K562 (cell line): ENCODE data around the gene WDR49. TPM values are rescaled to one million over a fixed set of nuclear protein-coding genes. Genes with fewer than 3 reads are reported as not detected.

Source experiments
- ATAC-seq: fragments of 200-7000 bp; cut with Tn5 transposase; 3 replicates; pipeline ENCODE4 v1.9.1; 2020; ENCODE audit warnings: moderate library complexity
- BruUV-seq: library from RNA; stranded (reverse); fragments of 400-500 nt; replicated peaks from 2 replicates; lab custom pipeline; 2021; lab: Mats Ljungman, UMichigan
- CTCF ChIA-PET: fragments of 300-600 bp; formaldehyde crosslinking; extraction: SDS; loops from one replicate; lab custom pipeline; 2021; ENCODE audit warnings: low intra/inter-chr PET ratio; lab: Yijun Ruan, JAX
- POLR2A ChIA-PET: fragments of 300-600, 350-650 bp; sonication (Branson Sonifier 250); formaldehyde crosslinking; extraction: SDS; loops from one replicate; lab custom pipeline; 2021; ENCODE audit warnings: antibody characterized with exemption, inconsistent platforms; lab: Yijun Ruan, JAX
- DNase-seq, 4 experiments: peaks; one replicate each; pipeline versions ENCODE4 v3.0.0 to v3.0.0-alpha.2; 2011 to 2018; ENCODE audit warnings: low spot score in 3 of 4, mixed read lengths in 3 of 4; ENCODE audit errors: extremely low read depth in 1 of 4
- FAIRE-seq: peaks from 2 replicates; lab custom pipeline; 2011; peaks lifted over from hg19 to GRCh38; lab: Jason Lieb, UNC
- H2AFZ ChIP-seq: 2 replicates; pipeline ENCODE4 v1.6.0; 2011; ENCODE audit warnings: low read depth, low read length, control low read depth, inconsistent platforms
- H3K27ac ChIP-seq: fragments of 200-600 bp; 3 replicates; pipeline ENCODE4 v1.8.0; 2011; ENCODE audit warnings: low read depth, mild to moderate bottlenecking, control low read depth, inconsistent platforms, low read length, moderate library complexity, mixed read lengths; ENCODE audit errors: extremely low read depth
- H3K27me3 ChIP-seq, 2 experiments: fragments of 300-600 bp in 1 of 2; 2 replicates in 1 of 2; 3 replicates in 1 of 2; pipeline versions ENCODE4 v1.6.0 to v1.8.0; 2011; ENCODE audit warnings: inconsistent platforms in 2 of 2, low read length in 2 of 2, mild to moderate bottlenecking in 1 of 2, mixed read lengths in 1 of 2, moderate library complexity in 1 of 2; ENCODE audit not compliant: control insufficient read depth in 2 of 2, insufficient read depth in 2 of 2
- H3K36me3 ChIP-seq: fragments of 300-600 bp; 3 replicates; pipeline ENCODE4 v1.8.0; 2011; ENCODE audit warnings: mild to moderate bottlenecking, low read length, inconsistent platforms; ENCODE audit not compliant: control insufficient read depth, insufficient read depth
- H3K4me1 ChIP-seq, 2 experiments: fragments of 200-600 bp in 1 of 2; replicated peaks in 1 of 2; 2 replicates in 1 of 2; 3 replicates in 1 of 2; pipeline versions ENCODE4 v1.5.1 to v1.8.0; 2011; ENCODE audit warnings: inconsistent platforms in 2 of 2, low read length in 2 of 2, mild to moderate bottlenecking in 1 of 2, mixed read lengths in 1 of 2, moderate library complexity in 1 of 2; ENCODE audit not compliant: control insufficient read depth in 2 of 2, insufficient read depth in 2 of 2
- H3K4me2 ChIP-seq: 2 replicates; pipeline ENCODE4 v1.6.1; 2011; ENCODE audit warnings: low read length, control low read depth, inconsistent platforms, mixed read lengths; ENCODE audit not compliant: insufficient read depth
- H3K4me3 ChIP-seq: fragments of 200-600 bp; sonication (generic), shearing (Covaris generic); 2 replicates; pipeline ENCODE4 v1.5.1; 2016; ENCODE audit warnings: control low read depth, inconsistent platforms
- H3K79me2 ChIP-seq: fragments of 200-600 bp; 3 replicates; pipeline ENCODE4 v1.8.0; 2011; ENCODE audit warnings: low read length, inconsistent platforms; ENCODE audit not compliant: control insufficient read depth, insufficient read depth
- H3K9ac ChIP-seq, 2 experiments: 2 replicates each; pipeline versions ENCODE4 v1.6.0 to v1.6.1; 2011; ENCODE audit warnings: low read depth in 2 of 2, low read length in 2 of 2, control low read depth in 1 of 2, inconsistent platforms in 1 of 2, mild to moderate bottlenecking in 1 of 2, mixed read lengths in 1 of 2; ENCODE audit not compliant: insufficient read depth in 1 of 2
- H3K9me1 ChIP-seq: one replicate; pipeline ENCODE4 v1.6.0; 2011; ENCODE audit warnings: inconsistent platforms, mild to moderate bottlenecking, low read length, moderate library complexity; ENCODE audit not compliant: control insufficient read depth, insufficient read depth
- H3K9me3 ChIP-seq: replicated peaks from 2 replicates; pipeline ENCODE4 v1.5.1; 2011; ENCODE audit warnings: low read depth, low read length, inconsistent platforms; ENCODE audit not compliant: control insufficient read depth, insufficient read depth
- H4K20me1 ChIP-seq: replicated peaks from 2 replicates; pipeline ENCODE4 v1.6.1; 2011; ENCODE audit warnings: low read length, inconsistent platforms, mixed read lengths; ENCODE audit not compliant: control insufficient read depth, insufficient read depth
- SIRT6 ChIP-seq: IDR thresholded peaks from one replicate; pipeline ENCODE4 v1.6.1; 2012; ENCODE audit warnings: low read depth, mild to moderate bottlenecking, control low read depth, inconsistent platforms, low read length, moderate library complexity
- TAF7 ChIP-seq: fragments of 450-650 bp; IDR thresholded peaks from 2 replicates; pipeline ENCODE4 v1.6.1; 2016; ENCODE audit warnings: missing genetic modification characterization, missing compliant biosample characterization
- TCFL5 ChIP-seq: fragments of 250-450 bp; sonication (Bioruptor Pico); conservative IDR thresholded peaks from 2 replicates; pipeline ENCODE4 v1.6.1; 2021; ENCODE audit warnings: mild to moderate bottlenecking, moderate library complexity, matching md5 sums
- XRCC3 ChIP-seq: fragments of 450-650 bp; IDR thresholded peaks from 2 replicates; pipeline ENCODE4 v1.6.1; 2017; ENCODE audit warnings: mild to moderate bottlenecking, moderate library complexity
- ZNF589 ChIP-seq: fragments of 200-800 bp; sonication (Bioruptor generic); IDR thresholded peaks from 2 replicates; pipeline ENCODE4 v1.6.1; 2016; ENCODE audit warnings: low read depth, missing genetic modification characterization, missing compliant biosample characterization
- WGBS: fragments of 100-300 bp; shearing (Covaris generic); methylation state at CpG from one replicate; pipeline ENCODE4 v1.1.6; 2016; ENCODE audit warnings: low coverage, mixed read lengths; ENCODE audit not compliant: insufficient coverage; ENCODE audit errors: missing lambda C conversion rate; 5-methylcytosine and 5-hydroxymethylcytosine counted together
- in situ Hi-C: fragments of 300-500 bp; cut with MboI; formaldehyde crosslinking; loops from 4 replicates; pipeline ENCODE4 v1.15.0; 2018; ENCODE audit warnings: inconsistent platforms, mixed read lengths
- intact Hi-C: fragments of 100-400 bp; cut with micrococcal nuclease; formaldehyde crosslinking; loops from 2 replicates; pipeline ENCODE4 v1.14.2; 2022
- polyA plus RNA-seq, 8 experiments: library from polyadenylated mRNA; depleted of rRNA in 4 of 8; stranded (reverse) in 5 of 8; unstranded in 3 of 8; fragments of >200 nt; fragmentation: Nextera tagmentation in 2 of 8; fragmentation: Illumina TruSeq in 1 of 8; extraction: Ambion mirVana in 2 of 8; extraction: Trizol in 1 of 8; gene quantifications; 2 replicates each; pipeline versions ENCODE4 v1.2.1 to v1.2.3, GENCODE V29; 2011 to 2014; ENCODE audit warnings: inconsistent platforms in 1 of 8, missing spikeins in 1 of 8
- total RNA-seq, 7 experiments: library from RNA; depleted of rRNA in 6 of 7; stranded (reverse); fragments of >200 nt in 6 of 7; fragmentation: Illumina TruSeq in 2 of 7; extraction: Trizol in 2 of 7; gene quantifications; 2 replicates each; pipeline versions ENCODE4 v1.2.1 to v1.2.3, GENCODE V29; 2011 to 2021; ENCODE audit warnings: low replicate concordance in 1 of 7
- TF ChIP-seq, protein P1 (sequence below): fragments of 250-450 bp; sonication (Bioruptor Pico); IDR thresholded peaks from 2 replicates; pipeline ENCODE4 v1.8.0; 2022; ENCODE audit warnings: inconsistent platforms, mild to moderate bottlenecking, moderate library complexity, borderline replicate concordance

Gene WDR49
- total and polyA plus RNA-seq, 9 of the 15 experiments (the other 6 are each of a cell fraction or from before 2014, with no cell fraction given) = not detected

DNA sequence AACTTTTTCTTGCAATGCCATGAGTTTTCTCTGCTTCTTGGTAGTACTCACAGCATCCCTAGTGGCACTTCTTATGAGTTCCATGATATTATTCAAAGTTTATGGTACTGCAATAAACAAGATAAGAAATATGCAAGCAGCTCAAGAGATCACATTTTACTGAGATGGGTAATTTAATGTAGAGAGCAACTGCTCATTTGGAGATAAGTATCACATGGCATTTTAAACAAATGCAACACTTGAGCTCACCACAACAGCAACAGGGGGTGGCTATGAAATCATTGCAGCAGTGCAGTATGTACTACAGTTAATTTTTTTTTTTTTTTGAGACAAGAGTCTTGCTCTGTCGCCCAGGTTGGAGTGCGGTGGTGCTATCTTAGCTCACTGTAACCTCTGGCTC is 85.1 kb downstream of the WDR49 start:
- FAIRE-seq (no peak), DNase-seq (no peak), ATAC-seq (no peak)
- H3K9me3 ChIP-seq = no peaks in the 10 kb centered on the region
- H3K4me3 ChIP-seq = no peak overlapping the region
- H3K4me1 ChIP-seq = no peaks in the 10 kb centered on the region
- ChIA-PET CTCF (no interaction called here), POLR2A (no interaction called here)
- no peaks in the 10 kb centered on the region for H3K9me1 ChIP-seq
- no peak overlapping the region for H3K4me2 ChIP-seq
- no peak for TF ChIP-seq SIRT6
- TF ChIP-seq XRCC3 = no peak
- no peak for TF ChIP-seq ZNF589 (CRISPR knock-in tag)
- no peak for TF ChIP-seq TAF7 (tag)
- TF ChIP-seq, protein P1, sequence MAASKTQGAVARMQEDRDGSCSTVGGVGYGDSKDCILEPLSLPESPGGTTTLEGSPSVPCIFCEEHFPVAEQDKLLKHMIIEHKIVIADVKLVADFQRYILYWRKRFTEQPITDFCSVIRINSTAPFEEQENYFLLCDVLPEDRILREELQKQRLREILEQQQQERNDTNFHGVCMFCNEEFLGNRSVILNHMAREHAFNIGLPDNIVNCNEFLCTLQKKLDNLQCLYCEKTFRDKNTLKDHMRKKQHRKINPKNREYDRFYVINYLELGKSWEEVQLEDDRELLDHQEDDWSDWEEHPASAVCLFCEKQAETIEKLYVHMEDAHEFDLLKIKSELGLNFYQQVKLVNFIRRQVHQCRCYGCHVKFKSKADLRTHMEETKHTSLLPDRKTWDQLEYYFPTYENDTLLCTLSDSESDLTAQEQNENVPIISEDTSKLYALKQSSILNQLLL (CRISPR knock-in tag) = no peak
- TF ChIP-seq TCFL5 (CRISPR knock-in tag) = no peak
- intact Hi-C loops = no loop called here
- H3K36me3 ChIP-seq = no peaks in the 10 kb centered on the region
- H3K79me2 ChIP-seq = no peaks in the 10 kb centered on the region
- in situ Hi-C loops = no loop called here
- H3K27ac ChIP-seq = no peak overlapping the region
- 12% methylated on average over 2 of the region's 2 CpGs for WGBS
- no peaks in the 10 kb centered on the region for H3K27me3 ChIP-seq
- no TSS peak for BruUV-seq
- no peaks in the 10 kb centered on the region for H4K20me1 ChIP-seq
- no peak overlapping the region for H2AFZ ChIP-seq
- no peak overlapping the region for H3K9ac ChIP-seq
